DND-41 (cell line): ENCODE results near the gene MDH2.

Source experiments
- EZH2 ChIP-seq: IDR thresholded peaks from 3 replicates; pipeline ENCODE4 v1.6.1; 2012; ENCODE audit warnings: borderline replicate concordance, low read depth, mild to moderate bottlenecking, moderate library complexity, low read length, inconsistent platforms; ENCODE audit not compliant: severe bottlenecking
- TF ChIP-seq, protein P1 (sequence below): IDR thresholded peaks from 2 replicates; pipeline ENCODE4 v1.5.1; 2012; ENCODE audit warnings: borderline replicate concordance, low read length, moderate library complexity, mild to moderate bottlenecking; ENCODE audit not compliant: poor library complexity, severe bottlenecking; ENCODE audit errors: extremely low read depth

DNA sequence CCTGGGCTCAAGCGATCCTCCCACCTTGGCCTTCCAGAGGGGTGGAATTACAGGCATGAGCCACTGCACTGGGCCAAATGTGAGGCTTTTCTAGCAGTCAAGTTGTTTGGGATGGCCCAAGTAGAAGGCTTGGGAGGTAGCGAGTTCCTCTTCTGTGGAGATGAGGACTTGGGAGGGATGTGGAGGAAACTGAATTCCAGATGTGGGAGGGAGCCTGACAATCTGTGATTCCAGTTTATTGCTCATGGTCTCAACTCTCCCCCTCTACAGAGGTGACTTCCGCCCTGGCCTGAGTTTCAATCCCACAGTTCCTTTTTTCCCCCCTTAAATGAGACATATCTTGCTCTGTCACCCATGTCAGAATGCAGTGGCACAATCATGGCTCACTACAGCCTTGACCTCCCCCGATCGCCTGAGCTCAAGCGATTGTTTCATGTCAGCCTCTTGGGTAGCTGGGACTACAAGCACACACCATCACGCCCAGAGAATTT, 3.5 kb upstream of the MDH2 start:
- TF ChIP-seq, protein P1, sequence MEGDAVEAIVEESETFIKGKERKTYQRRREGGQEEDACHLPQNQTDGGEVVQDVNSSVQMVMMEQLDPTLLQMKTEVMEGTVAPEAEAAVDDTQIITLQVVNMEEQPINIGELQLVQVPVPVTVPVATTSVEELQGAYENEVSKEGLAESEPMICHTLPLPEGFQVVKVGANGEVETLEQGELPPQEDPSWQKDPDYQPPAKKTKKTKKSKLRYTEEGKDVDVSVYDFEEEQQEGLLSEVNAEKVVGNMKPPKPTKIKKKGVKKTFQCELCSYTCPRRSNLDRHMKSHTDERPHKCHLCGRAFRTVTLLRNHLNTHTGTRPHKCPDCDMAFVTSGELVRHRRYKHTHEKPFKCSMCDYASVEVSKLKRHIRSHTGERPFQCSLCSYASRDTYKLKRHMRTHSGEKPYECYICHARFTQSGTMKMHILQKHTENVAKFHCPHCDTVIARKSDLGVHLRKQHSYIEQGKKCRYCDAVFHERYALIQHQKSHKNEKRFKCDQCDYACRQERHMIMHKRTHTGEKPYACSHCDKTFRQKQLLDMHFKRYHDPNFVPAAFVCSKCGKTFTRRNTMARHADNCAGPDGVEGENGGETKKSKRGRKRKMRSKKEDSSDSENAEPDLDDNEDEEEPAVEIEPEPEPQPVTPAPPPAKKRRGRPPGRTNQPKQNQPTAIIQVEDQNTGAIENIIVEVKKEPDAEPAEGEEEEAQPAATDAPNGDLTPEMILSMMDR, result no peak
- no peak for TF ChIP-seq EZH2
